ENCODE results near the gene PUS1.

PUS1 gene

GRCh38 chr12:131915823-131916222, 13.3 kb upstream of the PUS1 start:
- DNase-seq (ENCODE audit: low spot score) = no peak

GRCh38 chr12:131916306-131917138, 12.6 kb upstream of the PUS1 start:
- DNase-seq (ENCODE audit: low spot score) = no peak

DNA sequence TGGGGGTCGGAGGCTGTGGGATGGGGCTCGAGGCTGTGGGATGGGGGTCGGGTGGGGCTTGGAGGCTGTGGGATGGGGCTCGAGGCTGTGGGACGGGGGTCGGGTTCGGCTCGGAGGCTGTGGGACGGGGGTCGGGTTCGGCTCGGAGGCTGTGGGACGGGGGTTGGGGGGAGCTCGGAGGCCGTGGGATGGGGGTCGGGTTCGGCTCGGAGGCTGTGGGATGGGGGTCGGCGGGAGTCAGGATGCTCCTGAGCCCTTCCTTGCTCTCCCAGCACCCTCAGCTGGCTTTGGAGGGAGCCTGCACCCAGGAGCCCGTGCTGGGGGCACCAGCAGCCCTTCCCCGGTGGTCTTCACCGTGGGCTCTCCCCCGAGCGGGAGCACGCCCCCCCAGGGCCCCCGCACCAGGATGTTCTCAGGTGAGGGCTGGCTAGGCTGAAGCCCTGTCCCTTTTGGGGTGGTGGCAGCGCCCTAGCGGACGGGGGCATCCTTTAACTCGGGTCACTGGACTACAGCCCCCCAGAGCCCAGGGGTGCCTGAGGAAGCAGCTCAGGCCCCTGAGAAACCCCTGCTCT, 11.9 kb upstream of the PUS1 start:
- DNase-seq (ENCODE audit: low spot score) = no peak

- DNase-seq (ENCODE audit: low spot score) = no peak
Observed at GRCh38 chr12:131917711-131918306, 11.3 kb upstream of the PUS1 start.

GRCh38 chr12:131918311-131919050, 10.6 kb upstream of the PUS1 start:
- DNase-seq (ENCODE audit: low spot score) = no peak

DNA sequence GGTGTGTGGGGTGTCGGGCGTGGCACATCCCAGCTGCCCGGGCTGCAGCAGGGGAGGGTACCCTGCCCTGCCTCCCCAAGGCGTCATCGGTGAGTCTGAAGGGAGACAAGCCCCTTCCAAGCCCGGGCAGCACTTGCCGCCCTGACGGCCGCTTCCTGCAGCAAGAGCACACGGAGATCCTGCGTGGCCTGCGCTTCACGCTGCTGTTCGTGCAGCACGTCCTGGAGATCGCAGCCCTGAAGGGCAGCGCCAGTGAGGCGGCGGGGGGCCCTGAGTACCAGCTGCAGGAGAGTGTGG, 10.1 kb upstream of the PUS1 start:
- DNase-seq (ENCODE audit: low spot score) = no peak

DNA sequence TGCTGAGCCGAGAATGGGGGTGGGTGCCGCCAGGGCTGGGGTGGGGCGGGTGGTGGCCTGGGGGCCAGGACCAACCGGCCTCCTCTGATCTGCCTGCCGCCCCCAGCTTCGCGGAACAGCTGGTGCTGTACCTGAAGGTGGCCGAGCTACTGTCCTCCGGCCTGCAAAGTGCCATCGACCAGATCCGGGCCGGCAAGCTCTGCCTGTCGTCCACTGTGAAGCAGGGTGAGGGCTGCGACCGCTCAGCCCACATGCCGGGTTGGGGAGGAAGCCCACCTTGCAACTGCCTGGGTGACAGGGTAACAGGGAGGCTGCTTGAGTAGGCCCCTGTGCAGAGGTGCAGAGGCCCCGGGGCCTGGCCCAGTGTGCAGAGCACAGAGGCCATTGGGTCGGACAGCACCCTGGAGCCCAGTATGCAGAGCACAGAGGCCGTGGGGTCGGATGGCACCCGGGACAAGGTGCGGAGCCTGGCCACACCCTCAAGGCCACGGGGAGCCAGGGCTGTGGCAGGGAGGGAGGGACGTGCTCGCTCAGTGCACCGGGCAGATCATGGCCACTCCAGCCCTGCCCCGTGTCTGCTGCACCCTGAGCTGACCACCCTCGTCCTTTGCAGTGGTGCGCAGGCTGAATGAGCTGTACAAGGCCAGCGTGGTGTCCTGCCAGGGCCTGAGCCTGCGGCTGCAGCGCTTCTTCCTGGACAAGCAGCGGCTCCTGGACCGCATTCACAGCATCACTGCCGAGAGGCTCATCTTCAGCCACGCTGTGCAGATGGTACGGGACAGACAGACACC, 9.5 kb upstream of the PUS1 start:
- no peak for DNase-seq (ENCODE audit: low spot score)

DNA sequence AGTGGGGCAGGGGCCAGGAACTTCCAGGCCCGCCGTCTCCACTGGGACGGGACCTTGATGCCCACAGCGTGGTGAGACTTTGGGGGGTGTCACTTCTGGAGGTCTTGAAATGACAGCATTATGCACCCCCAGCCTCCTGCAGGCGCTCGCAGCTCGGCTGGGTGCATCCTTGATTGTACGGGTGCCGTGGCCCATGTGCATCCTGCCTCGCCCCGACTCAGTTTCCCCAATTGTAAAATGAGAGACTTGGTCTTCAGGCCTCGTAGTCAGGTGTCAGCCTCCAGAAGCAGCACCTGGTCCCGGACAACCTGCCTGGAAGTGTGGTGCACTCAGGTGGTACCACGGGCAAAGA, 8.9 kb upstream of the PUS1 start:
- no peak for DNase-seq (ENCODE audit: low spot score)

DNA sequence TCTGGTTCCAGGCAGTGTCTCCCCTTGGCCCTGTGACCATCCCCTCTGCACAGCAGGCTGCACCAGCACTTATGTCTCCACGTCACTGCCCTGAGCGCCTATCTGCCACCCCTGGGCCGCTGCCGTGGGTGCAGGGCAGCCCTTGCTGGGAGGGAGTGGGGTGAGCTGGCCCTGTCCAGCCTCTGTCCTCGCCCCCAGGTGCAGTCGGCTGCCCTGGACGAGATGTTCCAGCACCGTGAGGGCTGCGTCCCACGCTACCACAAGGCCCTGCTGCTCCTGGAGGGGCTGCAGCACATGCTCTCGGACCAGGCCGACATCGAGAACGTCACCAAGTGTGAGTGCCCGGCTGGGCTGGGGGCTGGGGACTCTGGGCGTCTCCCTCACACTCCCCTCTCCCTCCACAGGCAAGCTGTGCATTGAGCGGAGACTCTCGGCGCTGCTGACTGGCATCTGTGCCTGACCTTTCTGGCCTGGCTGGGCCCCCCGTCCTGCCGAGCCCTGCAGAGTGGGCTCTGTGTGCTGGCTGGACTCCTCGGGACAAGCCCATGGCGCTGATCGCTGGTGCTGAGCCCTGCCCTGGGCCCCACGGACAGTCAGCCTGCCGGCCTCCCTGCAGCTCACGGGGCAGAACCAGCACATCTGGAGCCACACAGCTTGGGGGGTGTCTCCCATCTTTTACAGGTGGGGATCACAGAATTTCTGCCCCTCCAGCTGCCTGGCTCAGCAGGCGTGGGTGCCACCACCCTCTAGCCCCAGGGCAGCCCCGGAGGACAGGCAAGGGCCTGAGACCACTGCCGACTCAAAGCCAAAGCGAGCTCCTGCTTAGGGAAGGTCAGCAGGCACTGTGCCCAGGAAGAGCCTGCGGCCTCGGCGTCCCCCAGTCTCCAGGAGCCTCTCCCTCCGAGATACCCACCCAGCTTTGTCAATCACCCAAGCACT, 7.9 kb upstream of the PUS1 start:
- DNase-seq (ENCODE audit: low spot score) = no peak

DNA sequence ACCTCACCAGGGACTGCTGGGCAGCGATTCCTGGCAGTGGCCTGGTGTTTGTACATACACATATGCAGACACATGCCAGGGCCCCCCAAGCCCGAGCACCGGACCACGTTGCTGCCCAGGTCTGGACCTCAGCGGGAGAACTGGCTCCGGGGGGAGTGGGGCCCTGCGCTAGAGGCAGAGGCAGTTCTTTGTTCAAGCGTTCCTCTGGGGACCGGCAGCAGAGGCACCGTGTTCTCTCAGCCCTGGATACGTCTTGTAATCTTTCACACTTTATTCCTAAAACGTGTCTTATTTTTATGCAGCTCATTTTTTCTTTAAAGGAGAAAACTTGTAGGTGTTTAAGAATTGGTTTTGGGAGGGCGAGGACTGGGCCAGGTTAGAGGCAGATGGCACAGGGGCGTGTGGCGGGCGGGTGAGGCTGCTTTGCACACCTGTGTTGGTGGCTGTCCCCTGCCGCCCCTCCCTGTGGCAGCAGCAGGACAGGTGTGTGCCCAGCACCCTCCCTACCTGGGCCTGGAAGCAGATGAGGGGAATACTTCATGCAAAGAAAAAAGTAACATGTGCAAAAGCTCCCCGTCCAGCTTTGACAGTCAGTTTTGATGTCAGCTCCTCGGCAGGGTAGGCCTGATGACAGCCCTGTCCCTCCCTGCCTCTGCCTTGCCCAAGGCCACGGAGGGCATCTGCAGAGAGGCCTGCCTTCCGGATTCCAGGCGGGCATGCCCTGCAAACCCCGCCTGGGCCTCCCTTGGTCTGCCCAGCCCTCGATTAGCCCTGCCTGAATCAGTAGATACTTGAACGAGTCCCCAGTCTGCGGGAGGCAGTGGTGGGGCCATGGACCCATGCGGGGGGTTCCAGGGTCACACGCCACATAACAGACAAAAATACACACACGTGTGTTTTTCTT, 7.0 kb upstream of the PUS1 start:
- no peak for DNase-seq (ENCODE audit: low spot score)

GRCh38 chr12:131922772-131923171, 6.3 kb upstream of the PUS1 start:
- no peak for DNase-seq (ENCODE audit: low spot score)

GRCh38 chr12:131923260-131923659, 5.8 kb upstream of the PUS1 start:
- DNase-seq (ENCODE audit: low spot score) = no peak

- no peak for DNase-seq (ENCODE audit: low spot score)
Observed at GRCh38 chr12:131927110-131928079, 1.7 kb upstream of the PUS1 start.

DNA sequence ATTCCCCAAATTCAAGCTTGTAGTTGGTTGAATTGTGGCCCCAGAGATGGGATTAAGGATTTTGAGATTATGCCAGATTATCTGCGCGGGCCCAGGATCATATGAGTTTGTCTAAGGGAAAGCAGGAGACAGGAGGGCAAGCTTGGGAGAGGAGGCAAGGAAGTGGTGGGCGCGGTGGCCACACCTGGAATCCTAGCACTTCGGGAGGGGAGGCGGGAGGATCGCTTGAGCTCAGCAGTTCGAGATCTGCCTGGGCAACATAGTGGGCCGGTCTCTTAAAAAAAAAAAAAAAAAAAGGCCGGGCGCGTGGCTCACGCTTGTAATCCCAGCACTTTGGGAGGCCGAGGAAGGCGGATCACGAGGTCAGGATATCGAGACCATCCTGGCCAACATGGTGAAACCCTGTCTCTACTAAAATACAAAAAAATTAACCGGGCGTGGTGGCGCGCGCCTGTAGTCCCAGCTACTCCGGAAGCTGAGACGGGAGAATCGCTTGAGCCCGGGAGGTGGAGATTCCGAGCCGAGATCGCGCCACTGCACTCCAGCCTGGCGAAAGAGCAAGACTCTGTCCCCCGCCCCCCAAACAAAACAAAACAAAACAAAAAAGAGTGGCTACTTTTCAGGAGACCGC, 881 bp upstream of the PUS1 start:
- no peak for DNase-seq (ENCODE audit: low spot score)

- no peak for DNase-seq (ENCODE audit: low spot score)
Observed at GRCh38 chr12:131929581-131930456, 743 bp downstream of the PUS1 start.

GRCh38 chr12:131930510-131930909, 1.4 kb downstream of the PUS1 start:
- DNase-seq (ENCODE audit: low spot score) = no peak

- no peak for DNase-seq (ENCODE audit: low spot score)
Observed at GRCh38 chr12:131933387-131933786, 4.3 kb downstream of the PUS1 start.

All from Ammon's horn (tissue), 1 donor.